ENCODE measurements around the gene SCAANT1. TPM values are rescaled to one million over a fixed set of nuclear protein-coding genes. Genes with fewer than 3 reads are reported as not detected.

Gene SCAANT1
- total RNA-seq, 5 donors from 2014 or later (not counting 1 experiment from before 2014, with no cell fraction given): 5.7 TPM; not detected in 4

- H3K36me3 ChIP-seq (ENCODE audit: control insufficient read depth in 2 of 2, extremely low read depth in 1 of 2, insufficient read depth in 1 of 2, low read length in 1 of 2): peaks cover 3 to 22% of the 10 kb centered on the region in 2 donors
- no peaks in the 10 kb centered on the region for H3K9me3 ChIP-seq
- ChIA-PET POLR2A (interaction anchor here in 1 of 2 donors (0.5 kb wide), 1 partner anchor 34 kb away, joined by 4 read pairs; no protein-coding TSS in a partner anchor), CTCF (interaction anchor here (0.7 to 1.0 kb wide), 2 partner anchors 65 to 81 kb away, joined by 3 to 4 read pairs; no protein-coding TSS in a partner anchor)
- ATAC-seq (replicated peaks in 1 of 4): no peak
- no peaks in the 10 kb centered on the region for H3K4me1 ChIP-seq (ENCODE audit: control insufficient read depth in 1 of 2, extremely low read depth in 1 of 2, insufficient read depth in 2 of 2, low read length in 2 of 2)
- peaks cover 26% of the 10 kb centered on the region for H3K36me3 Mint-ChIP-seq
- H3K27me3 Mint-ChIP-seq: no peaks in the 10 kb centered on the region
- no CpG with 5 or more reads among the region's 1 CpG for WGBS (ENCODE audit: insufficient coverage)
- peaks cover 37 to 68% (median 54%) of the 10 kb centered on the region in 3 donors for H3K4me1 Mint-ChIP-seq
- H3K4me3 ChIP-seq (ENCODE audit: control insufficient read depth in 1 of 2, extremely low read depth in 1 of 2, low read length in 1 of 2): no peak overlapping the region
- DNase-seq: no peak
- no peaks in the 10 kb centered on the region for H3K9me3 Mint-ChIP-seq
- no peak overlapping the region for H3K4me3 Mint-ChIP-seq
- peak overlapping the region; percentile 2 to 56 for H3K27ac Mint-ChIP-seq
- H3K27ac ChIP-seq (ENCODE audit: low read length): no peak overlapping the region
- no peaks in the 10 kb centered on the region for H3K27me3 ChIP-seq (replicated peaks in 1 of 2; ENCODE audit: control insufficient read depth in 2 of 2, extremely low read depth in 1 of 2, insufficient read depth in 2 of 2, low read length in 1 of 2)
Observed at GRCh38 chr3:63896332-63897030, 15.7 kb downstream of the SCAANT1 start.

- Histone ChIP-seq H3K36me3 (ENCODE audit: control insufficient read depth in 2 of 2, extremely low read depth in 1 of 2, insufficient read depth in 1 of 2, low read length in 1 of 2) (peaks cover 3 to 17% of the 10 kb centered on the region in 2 donors), H3K27me3 (replicated peaks in 1 of 2; ENCODE audit: control insufficient read depth in 2 of 2, extremely low read depth in 1 of 2, insufficient read depth in 2 of 2, low read length in 1 of 2) (no peaks in the 10 kb centered on the region), H3K4me1 (ENCODE audit: control insufficient read depth in 1 of 2, extremely low read depth in 1 of 2, insufficient read depth in 2 of 2, low read length in 2 of 2) (no peaks in the 10 kb centered on the region), H3K27ac (ENCODE audit: low read length) (no peak overlapping the region), H3K9me3 (no peaks in the 10 kb centered on the region), H3K4me3 (ENCODE audit: control insufficient read depth in 1 of 2, extremely low read depth in 1 of 2, low read length in 1 of 2) (no peak overlapping the region)
- Mint-ChIP-seq H3K4me3 (no peak overlapping the region), H3K27ac (peak overlapping the region; percentile 67 to 77), H3K4me1 (peaks cover 37 to 69% (median 55%) of the 10 kb centered on the region in 3 donors), H3K27me3 (no peaks in the 10 kb centered on the region), H3K9me3 (no peaks in the 10 kb centered on the region), H3K36me3 (peaks cover 22% of the 10 kb centered on the region)
- ChIA-PET POLR2A (interaction anchor here (0.6 to 0.9 kb wide), 2 partner anchors 12 to 75 kb away, joined by 3 to 4 read pairs; no protein-coding TSS in a partner anchor), CTCF (interaction anchor here (0.6 to 1.0 kb wide), 4 partner anchors 33 to 82 kb away, joined by 3 to 6 read pairs (median 4); no protein-coding TSS in a partner anchor)
- ATAC-seq (replicated peaks in 1 of 4) (no peak), DNase-seq (no peak)
- WGBS (ENCODE audit: insufficient coverage): 100% methylated on average over 1 of the region's 5 CpGs
Observed at GRCh38 chr3:63895422-63896189, 16.6 kb downstream of the SCAANT1 start.

DNA sequence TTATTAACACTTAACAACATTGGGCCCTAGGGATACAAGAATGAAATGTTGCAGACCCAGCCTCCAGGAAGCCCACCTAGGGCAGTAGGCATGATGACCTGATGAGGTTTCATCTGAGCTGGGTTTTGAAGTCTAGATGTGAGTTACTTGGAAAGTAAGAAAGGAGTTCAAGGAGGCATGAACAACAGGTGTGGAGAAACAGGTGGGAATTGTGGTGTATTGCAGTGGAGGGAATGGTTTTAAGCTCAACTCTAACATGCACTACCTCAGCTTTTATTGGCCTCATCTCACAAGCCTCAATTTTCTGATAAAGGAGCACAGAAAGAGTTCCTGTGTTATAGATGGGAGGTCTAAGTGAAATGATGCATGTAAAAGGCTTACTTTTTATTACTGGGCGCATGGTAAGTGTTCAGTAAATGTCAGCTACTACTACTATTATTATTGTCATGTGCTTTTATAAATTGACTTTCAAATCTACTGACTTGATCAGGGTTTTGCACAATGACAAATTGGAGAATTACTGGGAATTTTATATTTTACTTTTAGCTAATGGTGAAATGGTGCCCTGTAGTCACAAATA, 19.3 kb downstream of the SCAANT1 start:
- Mint-ChIP-seq H3K27ac (no peak overlapping the region), H3K4me1 (peaks cover 27 to 63% (median 50%) of the 10 kb centered on the region in 3 donors), H3K4me3 (no peak overlapping the region), H3K9me3 (no peaks in the 10 kb centered on the region), H3K27me3 (no peaks in the 10 kb centered on the region), H3K36me3 (peaks cover 7% of the 10 kb centered on the region)
- no peak for ATAC-seq (replicated peaks in 1 of 4)
- H3K27ac ChIP-seq (ENCODE audit: low read length): no peak overlapping the region
- WGBS (ENCODE audit: insufficient coverage): no CpG with 5 or more reads among the region's 1 CpG
- H3K36me3 ChIP-seq (ENCODE audit: control insufficient read depth in 2 of 2, extremely low read depth in 1 of 2, insufficient read depth in 1 of 2, low read length in 1 of 2): no peaks in the 10 kb centered on the region
- ChIA-PET CTCF (no interaction called here), POLR2A (interaction anchor here in 1 of 2 donors (0.5 to 0.8 kb wide), 2 partner anchors 17 to 21 kb away, joined by 3 read pairs; no protein-coding TSS in a partner anchor)
- DNase-seq: no peak
- no peaks in the 10 kb centered on the region for H3K27me3 ChIP-seq (replicated peaks in 1 of 2; ENCODE audit: control insufficient read depth in 2 of 2, extremely low read depth in 1 of 2, insufficient read depth in 2 of 2, low read length in 1 of 2)
- no peaks in the 10 kb centered on the region for H3K4me1 ChIP-seq (ENCODE audit: control insufficient read depth in 1 of 2, extremely low read depth in 1 of 2, insufficient read depth in 2 of 2, low read length in 2 of 2)
- no peak overlapping the region for H3K4me3 ChIP-seq (ENCODE audit: control insufficient read depth in 1 of 2, extremely low read depth in 1 of 2, low read length in 1 of 2)
- no peaks in the 10 kb centered on the region for H3K9me3 ChIP-seq

DNA sequence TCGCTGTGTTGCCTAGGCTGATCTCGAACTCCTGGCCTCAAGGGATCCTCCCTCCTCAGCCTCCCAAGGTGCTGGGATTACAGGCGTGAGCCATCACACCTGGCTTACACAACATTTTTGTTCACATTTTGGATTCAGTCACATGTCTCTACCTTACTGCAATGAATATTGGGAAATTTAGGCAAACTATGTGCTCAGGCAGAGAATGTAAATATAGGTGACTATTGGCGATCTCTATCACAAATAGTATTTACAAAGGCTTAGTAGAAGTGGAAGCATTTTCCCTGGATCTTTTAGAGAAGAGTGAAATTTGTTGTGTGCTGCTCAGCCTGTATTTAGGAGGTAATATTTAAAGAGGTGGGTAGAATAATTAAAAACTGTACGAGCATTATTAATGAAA, 20.7 kb downstream of the SCAANT1 start:
- ATAC-seq (replicated peaks in 1 of 4) (no peak), DNase-seq (no peak)
- no peak overlapping the region for H3K27ac ChIP-seq (ENCODE audit: low read length)
- Mint-ChIP-seq H3K9me3 (no peaks in the 10 kb centered on the region), H3K27ac (no peak overlapping the region), H3K36me3 (peaks cover 5% of the 10 kb centered on the region), H3K4me3 (no peak overlapping the region), H3K27me3 (no peaks in the 10 kb centered on the region), H3K4me1 (peaks cover 25 to 59% (median 52%) of the 10 kb centered on the region in 3 donors)
- ChIA-PET CTCF (no interaction called here), POLR2A (no interaction called here)
- H3K4me3 ChIP-seq (ENCODE audit: control insufficient read depth in 1 of 2, extremely low read depth in 1 of 2, low read length in 1 of 2): no peak overlapping the region
- H3K4me1 ChIP-seq (ENCODE audit: control insufficient read depth in 1 of 2, extremely low read depth in 1 of 2, insufficient read depth in 2 of 2, low read length in 2 of 2): no peaks in the 10 kb centered on the region
- WGBS (ENCODE audit: insufficient coverage): 100% methylated on average over 2 of the region's 5 CpGs
- H3K27me3 ChIP-seq (replicated peaks in 1 of 2; ENCODE audit: control insufficient read depth in 2 of 2, extremely low read depth in 1 of 2, insufficient read depth in 2 of 2, low read length in 1 of 2): no peaks in the 10 kb centered on the region
- no peaks in the 10 kb centered on the region for H3K36me3 ChIP-seq (ENCODE audit: control insufficient read depth in 2 of 2, extremely low read depth in 1 of 2, insufficient read depth in 1 of 2, low read length in 1 of 2)
- no peaks in the 10 kb centered on the region for H3K9me3 ChIP-seq

DNA sequence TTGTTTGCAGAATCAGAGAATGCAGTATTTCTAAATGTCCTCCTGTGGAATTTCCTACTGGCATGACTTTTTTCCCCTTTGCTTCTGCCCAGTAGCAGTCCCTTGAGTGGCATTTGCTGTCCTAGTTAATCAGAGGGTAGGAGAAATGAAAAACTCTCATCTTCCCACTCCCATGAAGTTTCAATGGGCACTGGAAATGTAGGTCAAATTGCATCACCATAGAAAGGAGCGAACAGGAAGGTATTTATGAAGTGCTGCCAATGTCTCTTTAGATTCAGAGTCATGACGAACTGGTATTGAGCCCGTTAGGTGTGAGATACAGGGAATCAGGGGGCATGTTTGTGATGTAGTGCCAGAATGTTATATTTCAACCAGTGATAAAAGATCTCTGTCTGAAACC, 25.3 kb downstream of the SCAANT1 start:
- H3K36me3 ChIP-seq (ENCODE audit: control insufficient read depth in 2 of 2, extremely low read depth in 1 of 2, insufficient read depth in 1 of 2, low read length in 1 of 2): no peaks in the 10 kb centered on the region
- no peak overlapping the region for H3K4me3 Mint-ChIP-seq
- no peak overlapping the region for H3K4me3 ChIP-seq (ENCODE audit: control insufficient read depth in 1 of 2, extremely low read depth in 1 of 2, low read length in 1 of 2)
- H3K27me3 ChIP-seq (replicated peaks in 1 of 2; ENCODE audit: control insufficient read depth in 2 of 2, extremely low read depth in 1 of 2, insufficient read depth in 2 of 2, low read length in 1 of 2): no peaks in the 10 kb centered on the region
- ChIA-PET POLR2A (interaction anchor here (0.5 to 0.6 kb wide), 2 partner anchors 26 to 92 kb away, joined by 3 read pairs; partner anchors contain the start of gene SCAANT1 (in 1 of the 2)), CTCF (no interaction called here)
- H3K27ac ChIP-seq (ENCODE audit: low read length): no peak overlapping the region
- no peaks in the 10 kb centered on the region for H3K27me3 Mint-ChIP-seq
- peaks cover 27 to 46% (median 44%) of the 10 kb centered on the region in 3 donors for H3K4me1 Mint-ChIP-seq
- no peaks in the 10 kb centered on the region for H3K9me3 ChIP-seq
- 94% methylated on average over 2 of the region's 3 CpGs for WGBS (ENCODE audit: insufficient coverage)
- H3K4me1 ChIP-seq (ENCODE audit: control insufficient read depth in 1 of 2, extremely low read depth in 1 of 2, insufficient read depth in 2 of 2, low read length in 2 of 2): no peaks in the 10 kb centered on the region
- no peaks in the 10 kb centered on the region for H3K9me3 Mint-ChIP-seq
- ATAC-seq (replicated peaks in 1 of 4): no peak
- H3K36me3 Mint-ChIP-seq: peaks cover 10% of the 10 kb centered on the region
- H3K27ac Mint-ChIP-seq: no peak overlapping the region
- DNase-seq: no peak

DNA sequence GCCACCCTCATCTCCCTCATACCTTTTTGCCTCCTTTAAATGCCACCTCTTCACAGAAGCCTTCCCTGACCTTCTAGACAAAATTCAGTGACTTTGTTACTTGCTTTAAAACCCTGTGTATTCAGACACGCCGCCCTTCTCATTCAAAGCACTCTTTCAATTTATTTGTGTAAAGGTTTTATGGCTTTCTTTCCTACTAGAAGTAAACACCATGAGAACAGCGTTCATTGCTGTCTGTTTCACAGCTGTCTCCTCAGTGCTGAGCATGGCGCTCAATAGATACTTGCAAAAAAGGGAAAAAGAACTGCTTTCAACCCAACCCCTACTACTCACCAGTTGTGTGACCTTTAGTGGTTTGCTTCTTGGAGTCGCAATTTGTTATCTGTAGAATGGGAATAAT, 31.5 kb downstream of the SCAANT1 start:
- Histone ChIP-seq H3K9me3 (no peaks in the 10 kb centered on the region), H3K4me1 (ENCODE audit: control insufficient read depth in 1 of 2, extremely low read depth in 1 of 2, insufficient read depth in 2 of 2, low read length in 2 of 2) (peaks cover 12 to 13% of the 10 kb centered on the region in 2 experiments), H3K36me3 (ENCODE audit: control insufficient read depth in 2 of 2, extremely low read depth in 1 of 2, insufficient read depth in 1 of 2, low read length in 1 of 2) (no peaks in the 10 kb centered on the region), H3K27me3 (replicated peaks in 1 of 2; ENCODE audit: control insufficient read depth in 2 of 2, extremely low read depth in 1 of 2, insufficient read depth in 2 of 2, low read length in 1 of 2) (no peaks in the 10 kb centered on the region), H3K27ac (ENCODE audit: low read length) (no peak overlapping the region), H3K4me3 (ENCODE audit: control insufficient read depth in 1 of 2, extremely low read depth in 1 of 2, low read length in 1 of 2) (no peak overlapping the region)
- ATAC-seq (replicated peaks in 1 of 4): no peak
- H3K4me1 Mint-ChIP-seq: peaks cover 65 to 80% (median 68%) of the 10 kb centered on the region in 3 donors
- no CpG with 5 or more reads among the region's 5 CpGs for WGBS (ENCODE audit: insufficient coverage)
- DNase-seq: no peak
- no peaks in the 10 kb centered on the region for H3K27me3 Mint-ChIP-seq
- H3K9me3 Mint-ChIP-seq: no peaks in the 10 kb centered on the region
- H3K4me3 Mint-ChIP-seq: no peak overlapping the region
- POLR2A ChIA-PET: no interaction called here
- no peak overlapping the region for H3K27ac Mint-ChIP-seq
- H3K36me3 Mint-ChIP-seq: peaks cover 8% of the 10 kb centered on the region
- CTCF ChIA-PET: interaction anchor here in 1 of 2 donors (1.2 kb wide), 1 partner anchor 9 kb away, joined by 3 read pairs; no protein-coding TSS in a partner anchor
